A673 (cell line): ENCODE data around the gene FADD. TPM values are rescaled to one million over a fixed set of nuclear protein-coding genes. Genes with fewer than 3 reads are reported as not detected.

Source experiments
- BruUV-seq: library from RNA; stranded (reverse); fragments of 400-500 nt; replicated peaks from 2 replicates; lab custom pipeline; 2021; lab: Mats Ljungman, UMichigan
- CTCF ChIA-PET: fragments of 300-600 bp; sonication (Branson Sonifier 250); formaldehyde crosslinking; loops from one replicate; lab custom pipeline; 2022; ENCODE audit warnings: antibody characterized with exemption; lab: Charles Lee
- POLR2A ChIA-PET: fragments of 300-600 bp; sonication (Branson Sonifier 250); formaldehyde crosslinking; loops from one replicate; lab custom pipeline; 2022; ENCODE audit warnings: antibody characterized with exemption; ENCODE audit not compliant: low non-redundant PET; lab: Charles Lee
- DNase-seq: peaks from one replicate; pipeline ENCODE4 v3.0.0-alpha.2; 2015; ENCODE audit warnings: low spot score
- H3K27ac ChIP-seq: fragments of 200-600 bp; sonication (generic); 2 replicates; pipeline ENCODE4 v1.5.1; 2016; ENCODE audit warnings: mixed run types, low read depth, mild to moderate bottlenecking, mixed read lengths, antibody characterized with exemption, low read length; ENCODE audit not compliant: poor library complexity, severe bottlenecking
- H3K27me3 ChIP-seq: fragments of 200-600 bp; sonication (generic); replicated peaks from 2 replicates; pipeline ENCODE4 v1.6.1; 2017; ENCODE audit warnings: mixed run types, low read depth, mild to moderate bottlenecking, mixed read lengths, antibody characterized with exemption, low read length; ENCODE audit not compliant: insufficient read depth, poor library complexity
- H3K36me3 ChIP-seq: fragments of 200-600 bp; sonication (generic); 2 replicates; pipeline ENCODE4 v1.6.1; 2016; ENCODE audit warnings: mixed run types, mild to moderate bottlenecking, mixed read lengths, antibody characterized with exemption, low read length; ENCODE audit not compliant: insufficient read depth, poor library complexity, severe bottlenecking
- H3K4me1 ChIP-seq: fragments of 200-600 bp; sonication (generic); 2 replicates; pipeline ENCODE4 v1.6.1; 2017; ENCODE audit warnings: mixed run types, mild to moderate bottlenecking, mixed read lengths, antibody characterized with exemption, low read length; ENCODE audit not compliant: insufficient read depth, poor library complexity, severe bottlenecking
- H3K4me3 ChIP-seq: fragments of 200-600 bp; sonication (generic); 2 replicates; pipeline ENCODE4 v1.5.1; 2016; ENCODE audit warnings: low read depth, mixed run types, mild to moderate bottlenecking, mixed read lengths, low read length; ENCODE audit not compliant: poor library complexity, severe bottlenecking
- H3K9me3 ChIP-seq: fragments of 200-600 bp; sonication (generic); 2 replicates; pipeline ENCODE4 v1.6.1; 2016; ENCODE audit warnings: mixed run types, low read depth, mild to moderate bottlenecking, mixed read lengths, antibody characterized with exemption, low read length; ENCODE audit not compliant: poor library complexity, severe bottlenecking
- CTCF ChIP-seq: fragments of 300-800, 200-600 bp; sonication (generic); conservative IDR thresholded peaks from 2 replicates; pipeline ENCODE4 v1.5.1; 2017; ENCODE audit warnings: low read depth, mild to moderate bottlenecking, antibody characterized with exemption, low read length, moderate library complexity, mixed read lengths
- EZH2 ChIP-seq: fragments of 200-600 bp; sonication (generic); IDR thresholded peaks from 2 replicates; pipeline ENCODE4 v1.6.1; 2017; ENCODE audit warnings: borderline replicate concordance, low read depth, mild to moderate bottlenecking, mixed read lengths, antibody characterized with exemption, low read length; ENCODE audit not compliant: poor library complexity, severe bottlenecking
- intact Hi-C: fragments of 100-400 bp; cut with micrococcal nuclease; formaldehyde crosslinking; loops from one replicate; pipeline ENCODE4 v1.10.0; 2022; ENCODE audit not compliant: unreplicated experiment
- total RNA-seq: library from RNA; stranded (reverse); gene quantifications from 2 replicates; pipeline ENCODE4 v1.2.3, GENCODE V29; 2021

FADD gene
- total RNA-seq, 1 experiment from 2014 or later = 62.7 TPM

GRCh38 chr11:70174547-70175235 is 28.4 kb upstream of the FADD start:
- H3K4me3 ChIP-seq = no peak overlapping the region
- no peaks in the 10 kb centered on the region for H3K27me3 ChIP-seq
- H3K36me3 ChIP-seq = no peaks in the 10 kb centered on the region
- BruUV-seq = no TSS peak
- no peaks in the 10 kb centered on the region for H3K4me1 ChIP-seq
- H3K27ac ChIP-seq = no peak overlapping the region
- intact Hi-C loops = no loop called here
- H3K9me3 ChIP-seq = no peaks in the 10 kb centered on the region
- no peak for DNase-seq
- no peak for TF ChIP-seq EZH2
- no peak for TF ChIP-seq CTCF
- CTCF ChIA-PET = interaction anchor here (0.5 to 0.6 kb wide), 2 partner anchors 84 to 397 kb away, joined by 7 to 14 read pairs; no protein-coding TSS in a partner anchor
- POLR2A ChIA-PET = no interaction called here

GRCh38 chr11:70175236-70175698 is 27.8 kb upstream of the FADD start:
- no TSS peak for BruUV-seq

More at GRCh38 chr11:70175236-70175698, 27.8 kb upstream of the FADD start:
- Histone ChIP-seq H3K36me3 (no peaks in the 10 kb centered on the region), H3K27me3 (no peaks in the 10 kb centered on the region), H3K4me3 (no peak overlapping the region), H3K4me1 (no peaks in the 10 kb centered on the region), H3K27ac (no peak overlapping the region), H3K9me3 (no peaks in the 10 kb centered on the region)
- ChIA-PET CTCF (interaction anchor here (0.6 to 0.7 kb wide), 2 partner anchors 84 to 217 kb away, joined by 4 to 14 read pairs; no protein-coding TSS in a partner anchor), POLR2A (no interaction called here)
- intact Hi-C loops = no loop called here
- TF ChIP-seq EZH2 = no peak
- TF ChIP-seq CTCF = no peak
- no peak for DNase-seq
